Stomach (tissue), 9 donors: Measurements from ENCODE around the gene PPARA. TPM values are rescaled to one million over a fixed set of nuclear protein-coding genes. Genes with fewer than 3 reads are reported as not detected.
"Not testable (repeated sequence)": the region's sequence is repeated elsewhere in the genome, so short reads cannot be mapped to it uniquely, and the experiment has no call there.

Experiments used
- DNase-seq, 2 donors: peaks; one replicate each; pipeline versions ENCODE4 v3.0.0 to v3.0.0-alpha.2; 2013 to 2019
- H3K27ac ChIP-seq, 5 donors: fragments of 200-600 bp in 4 of 5; sonication (generic) in 4 of 5; one replicate each; pipeline ENCODE4 v1.5.1; 2013 to 2019; ENCODE audit warnings: mild to moderate bottlenecking in 1 of 5, moderate library complexity in 1 of 5
- H3K27me3 ChIP-seq, 3 donors: fragments of 200-600 bp; sonication (generic); one replicate each; pipeline ENCODE4 v1.5.1; 2017 to 2019; ENCODE audit warnings: mixed run types in 1 of 3
- H3K36me3 ChIP-seq, 4 donors: fragments of 200-600 bp; sonication (generic); 1 replicate in 3 of 4; 2 replicates in 1 of 4; pipeline ENCODE4 v1.5.1; 2016 to 2019
- H3K4me1 ChIP-seq, 4 donors: fragments of 200-600 bp; sonication (generic); one replicate each; pipeline ENCODE4 v1.5.1; 2016 to 2019
- H3K4me3 ChIP-seq, 4 donors: fragments of 200-600 bp; sonication (generic) in 3 of 4; one replicate each; pipeline ENCODE4 v1.5.1; 2016 to 2019; ENCODE audit warnings: mild to moderate bottlenecking in 1 of 4
- H3K9me3 ChIP-seq, 4 donors: fragments of 200-600 bp; sonication (generic); one replicate each; pipeline ENCODE4 v1.5.1; 2016 to 2019
- EP300 ChIP-seq: sonication (generic); formaldehyde crosslinking; IDR thresholded peaks from one replicate; pipeline ENCODE4 v1.6.1; 2017; ENCODE audit warnings: antibody characterized with exemption
- POLR2A ChIP-seq, 4 donors: fragments of 450-650 bp; IDR thresholded peaks; one replicate each; pipeline ENCODE4 v1.6.1; 2016; ENCODE audit warnings: antibody characterized with exemption in 4 of 4, control low read depth in 2 of 4, mild to moderate bottlenecking in 1 of 4, moderate library complexity in 1 of 4
- POLR2AphosphoS5 ChIP-seq, 3 donors: sonication (generic); formaldehyde crosslinking; IDR thresholded peaks; one replicate each; pipeline ENCODE4 v1.6.1; 2016; ENCODE audit warnings: antibody characterized with exemption in 3 of 3
- WGBS, 5 donors: extraction: QIAGEN DNeasy Blood & Tissue Kit in 3 of 5; methylation state at CpG; one replicate each; pipeline versions ENCODE4 v1.1.5 to v1.1.7; 2013 to 2018; 5-methylcytosine and 5-hydroxymethylcytosine counted together
- intact Hi-C: fragments of 100-400 bp; cut with DNase I; formaldehyde crosslinking; loops from one replicate; pipeline ENCODE4 v1.15.1; 2023; ENCODE audit warnings: low total_unique reads
- polyA plus RNA-seq, 3 donors: library from polyadenylated mRNA; stranded (reverse); fragments of 200-250 nt; gene quantifications; one replicate each; pipeline ENCODE4 v1.2.3, GENCODE V29; 2013
- total RNA-seq, 5 donors: library from RNA; depleted of rRNA; stranded (reverse); fragments of >200 nt; gene quantifications; one replicate each; pipeline versions ENCODE4 v1.1.0 to v1.2.3, GENCODE V29; 2014 to 2016
- TF ChIP-seq, protein P1 (sequence below), 7 experiments: fragments of 450-650 bp in 4 of 7; fragments of 200-600 bp in 3 of 7; sonication (generic) in 3 of 7; IDR thresholded peaks; one replicate each; pipeline ENCODE4 v1.5.1; 2016 to 2019; ENCODE audit warnings: antibody characterized with exemption in 7 of 7, control low read depth in 2 of 7, mild to moderate bottlenecking in 1 of 7
- donor health status: healthy with polysubstance abuse.
- donor health status: Bipolar disorder and iron deficiency.
- donor health status: healthy.

PPARA gene
- total and polyA plus RNA-seq, 8 donors: 3.4 to 28.8 (median 11.6) TPM

DNA sequence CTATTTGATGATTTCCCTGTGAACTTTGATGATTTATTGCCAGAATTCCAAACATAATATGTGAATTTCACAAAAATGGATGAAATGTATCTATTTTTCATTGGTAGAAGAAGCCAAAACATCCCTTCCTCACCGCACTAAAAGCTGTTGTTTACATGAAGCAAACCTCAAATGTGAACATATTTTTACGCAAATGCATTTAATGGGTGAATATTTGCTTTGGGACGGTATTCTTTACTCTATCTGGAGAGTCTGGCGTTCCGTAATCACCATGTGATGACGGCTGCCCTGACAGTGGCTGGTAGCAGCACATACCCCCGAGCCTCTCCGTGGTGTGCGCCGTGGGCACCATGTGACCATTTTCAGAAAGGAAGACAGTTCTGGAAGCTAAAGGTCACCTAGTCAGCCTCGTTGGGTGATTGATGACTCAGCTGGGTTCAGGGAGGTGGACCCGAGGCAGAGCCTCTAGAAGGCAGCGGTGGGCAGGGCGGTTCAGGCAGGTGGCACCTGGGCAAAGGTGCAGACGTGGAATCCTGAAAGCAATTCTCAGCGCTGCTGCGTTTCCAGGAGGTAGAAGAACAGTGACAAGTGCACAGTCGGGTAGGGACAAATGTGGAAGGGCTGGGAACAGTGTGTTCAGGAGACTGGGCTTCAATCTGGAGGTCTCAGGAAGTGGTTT, 45.3 kb downstream of the PPARA start:
- intact Hi-C loops: no loop called here
- TF ChIP-seq POLR2AphosphoS5 (IDR thresholded peaks at IDR 0.05) (peak in 1 of 3 donors; percentile 7), EP300 (no peak), POLR2A (IDR thresholded peaks at IDR 0.05) (no peak)
- TF ChIP-seq, protein P1, sequence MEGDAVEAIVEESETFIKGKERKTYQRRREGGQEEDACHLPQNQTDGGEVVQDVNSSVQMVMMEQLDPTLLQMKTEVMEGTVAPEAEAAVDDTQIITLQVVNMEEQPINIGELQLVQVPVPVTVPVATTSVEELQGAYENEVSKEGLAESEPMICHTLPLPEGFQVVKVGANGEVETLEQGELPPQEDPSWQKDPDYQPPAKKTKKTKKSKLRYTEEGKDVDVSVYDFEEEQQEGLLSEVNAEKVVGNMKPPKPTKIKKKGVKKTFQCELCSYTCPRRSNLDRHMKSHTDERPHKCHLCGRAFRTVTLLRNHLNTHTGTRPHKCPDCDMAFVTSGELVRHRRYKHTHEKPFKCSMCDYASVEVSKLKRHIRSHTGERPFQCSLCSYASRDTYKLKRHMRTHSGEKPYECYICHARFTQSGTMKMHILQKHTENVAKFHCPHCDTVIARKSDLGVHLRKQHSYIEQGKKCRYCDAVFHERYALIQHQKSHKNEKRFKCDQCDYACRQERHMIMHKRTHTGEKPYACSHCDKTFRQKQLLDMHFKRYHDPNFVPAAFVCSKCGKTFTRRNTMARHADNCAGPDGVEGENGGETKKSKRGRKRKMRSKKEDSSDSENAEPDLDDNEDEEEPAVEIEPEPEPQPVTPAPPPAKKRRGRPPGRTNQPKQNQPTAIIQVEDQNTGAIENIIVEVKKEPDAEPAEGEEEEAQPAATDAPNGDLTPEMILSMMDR (IDR thresholded peaks at IDR 0.05): no peak
- peak; percentile 46 to 50 for DNase-seq
- Histone ChIP-seq H3K27me3 (no peaks in the 10 kb centered on the region), H3K9me3 (no peaks in the 10 kb centered on the region), H3K36me3 (peaks cover 18 to 25% (median 22%) of the 10 kb centered on the region in 4 donors), H3K4me3 (no peak overlapping the region), H3K4me1 (peaks cover 0 to 25% (median 12%) of the 10 kb centered on the region in 4 donors), H3K27ac (peak overlapping the region in 3 of 5 donors; percentile 22 to 57 (median 26))
- WGBS, 5 donors: 57 to 72% (median 63%) methylated on average over 18 of the region's 18 CpGs

DNA sequence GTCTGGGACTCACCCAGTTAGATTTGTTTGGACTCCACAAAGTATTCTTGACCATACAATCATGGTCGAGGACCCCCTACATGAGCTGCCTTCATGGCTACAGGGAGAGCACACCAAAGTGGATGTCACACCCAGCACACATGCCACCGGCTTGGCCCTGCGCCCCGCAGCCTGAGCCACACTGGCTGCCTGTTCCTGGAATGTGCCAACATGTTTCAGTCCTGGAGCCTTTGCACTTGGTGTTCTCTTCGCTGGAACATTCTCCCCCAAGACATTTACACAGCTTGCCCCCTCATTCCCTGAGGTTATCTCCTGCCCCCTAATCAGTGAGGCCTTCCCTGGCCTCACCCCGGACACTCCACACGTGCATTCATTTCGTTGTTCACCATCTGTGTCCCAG, 46.0 kb downstream of the PPARA start:
- peak in 1 of 2 donors; percentile 77 for DNase-seq
- no peaks in the 10 kb centered on the region for H3K9me3 ChIP-seq
- H3K4me3 ChIP-seq: no peak overlapping the region
- peaks cover 3 to 22% (median 14%) of the 10 kb centered on the region in 4 donors for H3K4me1 ChIP-seq
- peak in 1 of 3 donors; percentile 37 for TF ChIP-seq POLR2AphosphoS5 (IDR thresholded peaks at IDR 0.05)
- TF ChIP-seq EP300: no peak
- peak overlapping the region in 4 of 5 donors; percentile 22 to 57 (median 30) for H3K27ac ChIP-seq
- H3K27me3 ChIP-seq: no peaks in the 10 kb centered on the region
- intact Hi-C loops: no loop called here
- WGBS, 5 donors: 36 to 58% (median 40%) methylated on average over 8 of the region's 8 CpGs
- H3K36me3 ChIP-seq: peaks cover 19 to 30% (median 28%) of the 10 kb centered on the region in 4 donors

DNA sequence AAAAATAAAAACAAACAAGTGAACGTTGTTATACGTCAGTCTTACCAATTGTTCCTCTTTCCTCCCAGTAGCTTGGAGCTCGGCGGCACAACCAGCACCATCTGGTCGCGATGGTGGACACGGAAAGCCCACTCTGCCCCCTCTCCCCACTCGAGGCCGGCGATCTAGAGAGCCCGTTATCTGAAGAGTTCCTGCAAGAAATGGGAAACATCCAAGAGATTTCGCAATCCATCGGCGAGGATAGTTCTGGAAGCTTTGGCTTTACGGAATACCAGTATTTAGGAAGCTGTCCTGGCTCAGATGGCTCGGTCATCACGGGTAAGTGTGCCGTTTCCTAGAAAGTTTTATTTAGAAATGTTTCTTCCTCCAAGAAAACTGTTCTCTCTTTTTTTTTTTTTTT, 47.9 kb downstream of the PPARA start:
- 88 to 95% (median 94%) methylated on average over 18 of the region's 18 CpGs for WGBS, 5 donors
- Histone ChIP-seq H3K27ac (no peak overlapping the region), H3K4me1 (peaks cover 4 to 29% (median 16%) of the 10 kb centered on the region in 4 donors), H3K36me3 (peaks cover 19 to 49% (median 35%) of the 10 kb centered on the region in 4 donors), H3K4me3 (no peak overlapping the region), H3K27me3 (no peaks in the 10 kb centered on the region), H3K9me3 (no peaks in the 10 kb centered on the region)
- TF ChIP-seq POLR2A (IDR thresholded peaks at IDR 0.05) (no peak), EP300 (no peak), POLR2AphosphoS5 (IDR thresholded peaks at IDR 0.05) (no peak)
- TF ChIP-seq, protein P1 (IDR thresholded peaks at IDR 0.05): no peak
- intact Hi-C loops: no loop called here
- DNase-seq: no peak

DNA sequence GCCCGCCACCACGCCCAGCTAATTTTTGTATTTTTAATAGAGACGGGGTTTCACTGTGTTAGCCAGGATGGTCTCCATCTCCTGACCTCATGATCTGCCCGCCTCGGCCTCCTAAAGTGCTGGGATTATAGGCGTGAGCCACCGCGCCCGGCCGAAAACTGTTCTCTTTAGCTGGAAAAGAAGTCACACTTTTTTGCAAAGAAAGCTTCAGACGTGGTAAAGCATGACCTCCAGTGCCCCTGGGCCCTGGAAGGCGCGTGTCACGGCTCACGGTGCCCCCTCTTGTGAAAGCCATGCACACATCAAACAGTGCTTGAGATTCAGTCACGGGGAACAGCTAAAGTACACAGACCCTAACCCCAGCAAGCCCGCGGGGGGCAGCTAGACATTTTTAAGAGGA, 48.5 kb downstream of the PPARA start:
- DNase-seq, H3K27ac ChIP-seq, H3K4me3 ChIP-seq, H3K27me3 ChIP-seq, H3K9me3 ChIP-seq, intact Hi-C loops: not testable (repeated sequence)
- peaks cover 19 to 55% (median 41%) of the 10 kb centered on the region in 4 donors for H3K36me3 ChIP-seq
- H3K4me1 ChIP-seq: peaks cover 4 to 29% (median 16%) of the 10 kb centered on the region in 4 donors
- 92 to 96% (median 94%) methylated on average over 18 of the region's 18 CpGs for WGBS, 5 donors

DNA sequence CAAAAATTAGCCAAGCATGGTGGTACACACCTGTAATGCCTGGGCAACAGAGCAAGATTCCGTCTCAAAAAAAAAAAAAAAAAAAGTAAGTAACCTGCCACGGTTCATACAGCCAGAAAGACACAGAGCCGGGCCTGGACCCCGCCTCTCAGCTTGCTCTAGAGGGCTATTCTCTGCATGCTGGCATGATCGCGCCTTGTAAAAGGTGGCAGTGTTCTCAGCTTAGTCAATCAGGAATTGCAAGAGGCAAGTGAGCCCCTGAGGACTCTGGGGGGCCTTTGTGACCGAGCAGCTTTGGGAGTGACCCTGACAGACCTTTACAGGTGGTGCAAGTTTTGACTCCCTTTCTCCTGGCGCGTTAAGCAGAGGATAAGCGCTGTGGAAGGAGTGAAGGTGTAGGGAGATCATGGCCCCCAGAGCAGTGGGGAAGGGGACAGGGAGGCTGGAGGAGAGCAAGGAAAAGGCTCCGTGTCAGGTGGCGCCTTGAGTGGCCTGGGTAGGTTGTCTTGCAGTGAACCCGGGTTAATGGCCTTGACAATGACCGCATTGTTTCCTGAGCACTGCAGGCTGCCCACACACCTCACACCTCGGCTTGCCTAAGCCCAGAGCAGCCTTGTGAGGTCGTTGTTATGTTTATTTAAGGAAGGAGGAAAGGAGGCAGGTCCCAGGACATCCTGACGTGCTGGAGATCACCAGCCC, 50.9 kb downstream of the PPARA start:
- H3K4me1 ChIP-seq: peaks cover 4 to 15% (median 10%) of the 10 kb centered on the region in 4 donors
- WGBS, 5 donors: 47 to 65% (median 51%) methylated on average over 17 of the region's 17 CpGs
- no peak for TF ChIP-seq POLR2AphosphoS5 (IDR thresholded peaks at IDR 0.05)
- no peak for TF ChIP-seq EP300
- TF ChIP-seq, protein P1 (IDR thresholded peaks at IDR 0.05): no peak
- no peak for TF ChIP-seq POLR2A (IDR thresholded peaks at IDR 0.05)
- no peaks in the 10 kb centered on the region for H3K27me3 ChIP-seq
- H3K9me3 ChIP-seq: peaks cover 0 to 4% (median 0%) of the 10 kb centered on the region in 4 donors
- intact Hi-C loops: no loop called here
- no peak overlapping the region for H3K27ac ChIP-seq
- H3K36me3 ChIP-seq: peaks cover 24 to 77% (median 55%) of the 10 kb centered on the region in 4 donors
- peak in 1 of 2 donors; percentile 43 for DNase-seq
- no peak overlapping the region for H3K4me3 ChIP-seq
